22Rv1 (cell line): Measurements from ENCODE around the gene CRABP1.

Experiments
- CTCF ChIP-seq: fragments of 450-650 bp; IDR thresholded peaks from 2 replicates; pipeline ENCODE4 v1.5.1; 2017; ENCODE audit warnings: mild to moderate bottlenecking
- ZFX ChIP-seq: fragments of 450-650 bp; IDR thresholded peaks from 2 replicates; pipeline ENCODE4 v1.6.1; 2017; ENCODE audit warnings: antibody characterized with exemption, borderline replicate concordance

- no peak for TF ChIP-seq CTCF
- TF ChIP-seq ZFX, result no peak
These were observed 1.2 kb downstream of the CRABP1 start for GRCh38 chr15:78341057-78341987.
